ENCODE measurements around the gene IFI27.
"Not testable (repeated sequence)": the region's sequence is repeated elsewhere in the genome, so short reads cannot be mapped to it uniquely, and the experiment has no call there.

Gene IFI27

DNA sequence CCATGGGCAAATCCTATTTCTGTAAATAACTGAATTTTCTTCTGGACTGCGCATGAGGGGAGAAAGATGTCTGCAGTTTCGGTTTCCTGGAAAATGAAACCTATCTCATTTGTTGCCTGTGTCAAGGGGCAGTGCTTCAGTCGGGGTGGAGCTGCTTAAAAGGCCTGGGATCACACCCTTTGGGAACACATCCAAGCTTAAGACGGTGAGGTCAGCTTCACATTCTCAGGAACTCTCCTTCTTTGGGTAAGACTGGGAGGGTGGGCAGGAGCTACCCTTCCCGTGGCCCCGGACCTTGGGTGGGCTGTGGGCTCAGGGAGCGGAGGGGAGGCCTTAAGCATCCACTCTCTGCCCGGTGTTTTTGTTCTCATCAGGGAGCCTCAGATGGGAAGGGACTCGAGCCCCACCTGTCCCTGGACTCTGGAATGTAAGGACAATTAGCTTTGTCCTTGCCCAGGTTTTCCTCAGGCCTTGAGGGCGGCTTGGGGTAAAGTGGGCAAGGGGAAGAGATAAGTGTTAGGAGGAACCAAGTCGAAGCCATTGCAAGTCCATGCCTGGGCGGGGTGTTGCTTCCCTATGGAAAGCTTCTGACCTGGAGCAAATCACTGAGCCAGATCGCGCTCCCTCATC lies at the start of gene IFI27:
TSS of gene IFI27 (plus strand) at position 185 of the 630 bp plus-strand sequence.
- Histone ChIP-seq H4K20me1 (ENCODE audit: insufficient read depth, low read length) (no peaks in the 10 kb centered on the region), H3K79me2 (ENCODE audit: low read length) (no peaks in the 10 kb centered on the region), H3K4me1 (ENCODE audit: low read length) (no peaks in the 10 kb centered on the region), H3K9me2 (replicated peaks; ENCODE audit: insufficient read depth, low read length) (no peaks in the 10 kb centered on the region), H3K27ac (ENCODE audit: low read length) (no peak within 1 kb of the TSS), H3K9me3 (replicated peaks; ENCODE audit: insufficient read depth, low read length) (no peaks in the 10 kb centered on the region), H3K27me3 (replicated peaks; ENCODE audit: insufficient read depth, low read length) (no peaks in the 10 kb centered on the region), H3K9ac (ENCODE audit: low read length) (no peak within 1 kb of the TSS), H3K4me2 (ENCODE audit: low read depth, low read length) (no peak within 1 kb of the TSS), H2AFZ (ENCODE audit: low read length) (no peak within 1 kb of the TSS), H3F3A (ENCODE audit: insufficient read depth, low read length) (no peaks in the 10 kb centered on the region), H3K36me3 (replicated peaks; ENCODE audit: insufficient read depth, low read length) (no peaks in the 10 kb centered on the region), H3K4me3 (ENCODE audit: low read length) (no peak within 1 kb of the TSS)
- TF ChIP-seq EZH2 (optimal IDR thresholded peaks at IDR 0.05; ENCODE audit: low read depth, low read length): no peak
- TF ChIP-seq, protein P1, sequence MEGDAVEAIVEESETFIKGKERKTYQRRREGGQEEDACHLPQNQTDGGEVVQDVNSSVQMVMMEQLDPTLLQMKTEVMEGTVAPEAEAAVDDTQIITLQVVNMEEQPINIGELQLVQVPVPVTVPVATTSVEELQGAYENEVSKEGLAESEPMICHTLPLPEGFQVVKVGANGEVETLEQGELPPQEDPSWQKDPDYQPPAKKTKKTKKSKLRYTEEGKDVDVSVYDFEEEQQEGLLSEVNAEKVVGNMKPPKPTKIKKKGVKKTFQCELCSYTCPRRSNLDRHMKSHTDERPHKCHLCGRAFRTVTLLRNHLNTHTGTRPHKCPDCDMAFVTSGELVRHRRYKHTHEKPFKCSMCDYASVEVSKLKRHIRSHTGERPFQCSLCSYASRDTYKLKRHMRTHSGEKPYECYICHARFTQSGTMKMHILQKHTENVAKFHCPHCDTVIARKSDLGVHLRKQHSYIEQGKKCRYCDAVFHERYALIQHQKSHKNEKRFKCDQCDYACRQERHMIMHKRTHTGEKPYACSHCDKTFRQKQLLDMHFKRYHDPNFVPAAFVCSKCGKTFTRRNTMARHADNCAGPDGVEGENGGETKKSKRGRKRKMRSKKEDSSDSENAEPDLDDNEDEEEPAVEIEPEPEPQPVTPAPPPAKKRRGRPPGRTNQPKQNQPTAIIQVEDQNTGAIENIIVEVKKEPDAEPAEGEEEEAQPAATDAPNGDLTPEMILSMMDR (IDR thresholded peaks at IDR 0.05; ENCODE audit: low read length): no peak
- no peak for TF ChIP-seq EZH2phosphoT487 (IDR thresholded peaks at IDR 0.05; ENCODE audit: low read length)
- DNase-seq: no peak

GRCh38 chr14:94062344-94062940 lies 48.1 kb upstream of the IFI27 start:
- 0 out of 2 replicates have a peak, but pooled peaks cover 6% of the 10 kb centered on the region for H3F3A ChIP-seq (ENCODE audit: insufficient read depth, low read length)
- no peak overlapping the region for H3K4me2 ChIP-seq (ENCODE audit: low read depth, low read length)
- H3K79me2 ChIP-seq (ENCODE audit: low read length): peaks cover 91% of the 10 kb centered on the region
- H3K27me3 ChIP-seq (replicated peaks; ENCODE audit: insufficient read depth, low read length): no peaks in the 10 kb centered on the region
- no peak for DNase-seq
- no peak overlapping the region for H3K4me3 ChIP-seq (ENCODE audit: low read length)
- H3K9me2 ChIP-seq (replicated peaks; ENCODE audit: insufficient read depth, low read length): no peaks in the 10 kb centered on the region
- H3K4me1 ChIP-seq (ENCODE audit: low read length): peaks cover 16% of the 10 kb centered on the region
- no peaks in the 10 kb centered on the region; the same call in 1 of the 2 replicates for H3K36me3 ChIP-seq (replicated peaks; ENCODE audit: insufficient read depth, low read length)
- no peaks in the 10 kb centered on the region for H3K9me3 ChIP-seq (replicated peaks; ENCODE audit: insufficient read depth, low read length)
- H3K27ac ChIP-seq (ENCODE audit: low read length): no peak overlapping the region
- H4K20me1 ChIP-seq (ENCODE audit: insufficient read depth, low read length): no peaks in the 10 kb centered on the region
- no peak overlapping the region for H2AFZ ChIP-seq (ENCODE audit: low read length)
- TF ChIP-seq, protein P1 (IDR thresholded peaks at IDR 0.05; ENCODE audit: low read length): no peak
- no peak for TF ChIP-seq EZH2 (optimal IDR thresholded peaks at IDR 0.05; ENCODE audit: low read depth, low read length)
- H3K9ac ChIP-seq (ENCODE audit: low read length): no peak overlapping the region

- Histone ChIP-seq H3K4me2 (ENCODE audit: low read depth, low read length) (no peak overlapping the region), H3K36me3 (replicated peaks; ENCODE audit: insufficient read depth, low read length) (no peaks in the 10 kb centered on the region), H4K20me1 (ENCODE audit: insufficient read depth, low read length) (no peaks in the 10 kb centered on the region), H3K9me3 (replicated peaks; ENCODE audit: insufficient read depth, low read length) (no peaks in the 10 kb centered on the region), H3K9me2 (replicated peaks; ENCODE audit: insufficient read depth, low read length) (no peaks in the 10 kb centered on the region), H3K27ac (ENCODE audit: low read length) (no peak overlapping the region), H3K79me2 (ENCODE audit: low read length) (peaks cover 95% of the 10 kb centered on the region), H2AFZ (ENCODE audit: low read length) (no peak overlapping the region), H3F3A (ENCODE audit: insufficient read depth, low read length) (no peaks in the 10 kb centered on the region), H3K9ac (ENCODE audit: low read length) (no peak overlapping the region), H3K4me1 (ENCODE audit: low read length) (no peaks in the 10 kb centered on the region), H3K27me3 (replicated peaks; ENCODE audit: insufficient read depth, low read length) (no peaks in the 10 kb centered on the region), H3K4me3 (ENCODE audit: low read length) (no peak overlapping the region)
- TF ChIP-seq EZH2 (optimal IDR thresholded peaks at IDR 0.05; ENCODE audit: low read depth, low read length): no peak
- TF ChIP-seq, protein P1 (IDR thresholded peaks at IDR 0.05; ENCODE audit: low read length): no peak
- no peak for TF ChIP-seq EZH2phosphoT487 (IDR thresholded peaks at IDR 0.05; ENCODE audit: low read length)
- no peak for DNase-seq
Measured at GRCh38 chr14:94066089-94066676, 44.4 kb upstream of the IFI27 start.

DNA sequence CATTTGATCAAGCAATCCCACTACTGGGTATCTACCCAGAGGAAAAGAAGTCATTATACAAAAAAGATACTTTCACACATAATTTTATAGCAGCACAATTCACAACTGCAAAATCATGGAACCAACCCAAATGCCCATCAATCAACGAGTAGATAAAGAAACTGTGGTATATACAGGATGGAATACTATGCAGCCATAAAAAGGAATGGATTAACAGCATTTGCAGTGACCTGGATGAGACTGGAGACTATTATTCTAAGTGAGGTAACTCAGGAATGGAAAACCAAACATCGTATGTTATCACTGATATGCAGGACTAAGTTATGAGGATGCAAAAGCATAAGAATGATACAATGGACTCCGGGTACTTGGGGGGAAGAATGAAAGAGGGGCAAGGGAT lies 38.5 kb upstream of the IFI27 start:
- not testable (repeated sequence) for H3K27ac ChIP-seq (ENCODE audit: low read length); DNase-seq; H4K20me1 ChIP-seq (ENCODE audit: insufficient read depth, low read length); H2AFZ ChIP-seq (ENCODE audit: low read length); H3K4me3 ChIP-seq (ENCODE audit: low read length); H3K4me1 ChIP-seq (ENCODE audit: low read length); H3K4me2 ChIP-seq (ENCODE audit: low read depth, low read length); H3K9ac ChIP-seq (ENCODE audit: low read length); H3F3A ChIP-seq (ENCODE audit: insufficient read depth, low read length); H3K27me3 ChIP-seq (replicated peaks; ENCODE audit: insufficient read depth, low read length); H3K9me2 ChIP-seq (replicated peaks; ENCODE audit: insufficient read depth, low read length); H3K9me3 ChIP-seq (replicated peaks; ENCODE audit: insufficient read depth, low read length); H3K36me3 ChIP-seq (replicated peaks; ENCODE audit: insufficient read depth, low read length)
- H3K79me2 ChIP-seq (ENCODE audit: low read length): peaks cover 94% of the 10 kb centered on the region
